ENCODE results near the gene CCL16. TPM values are rescaled to one million over a fixed set of nuclear protein-coding genes. Genes with fewer than 3 reads are reported as not detected.

CCL16 gene
- total and polyA plus RNA-seq, 2 of the 8 experiments (the other 6 are each of a cell fraction or from before 2014, with no cell fraction given) = not detected

DNA sequence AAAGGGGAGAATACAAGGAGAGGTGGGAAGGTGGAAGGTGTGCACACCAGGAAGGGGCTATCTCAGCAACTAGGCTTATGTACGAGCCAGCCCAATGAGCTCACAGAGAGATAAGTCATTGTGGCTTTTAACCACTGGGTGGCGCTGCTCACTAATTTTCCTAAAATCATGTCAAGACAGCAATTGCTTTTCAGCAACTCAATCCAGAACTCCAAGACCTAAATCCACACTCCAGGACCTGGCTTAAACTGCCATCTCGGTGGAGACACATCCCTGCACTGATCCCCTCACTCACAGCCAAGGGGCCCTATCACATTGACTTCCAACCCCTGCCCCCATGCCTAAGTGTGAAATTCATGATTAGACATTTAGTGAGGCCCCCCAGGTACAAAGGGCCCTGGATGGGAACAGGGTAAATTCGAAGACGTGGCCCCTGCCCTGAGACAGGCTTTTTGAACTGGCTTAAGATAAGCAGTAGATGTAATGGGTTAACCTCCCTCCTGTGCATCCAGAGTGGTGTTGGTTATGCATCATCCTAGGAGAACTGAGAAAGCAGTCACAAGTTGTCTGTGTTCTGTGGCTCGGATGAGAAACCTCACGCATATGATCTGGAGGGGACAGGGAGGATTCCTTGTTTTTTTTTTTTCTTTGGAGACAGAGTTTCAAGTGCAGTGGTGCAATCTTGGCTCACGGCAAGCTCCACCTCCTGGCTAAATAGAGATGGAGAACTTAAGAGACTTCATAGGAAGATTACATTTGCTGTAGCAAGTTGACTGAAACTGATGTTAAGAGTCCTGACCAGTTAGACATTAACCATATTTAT is 11.5 kb downstream of the CCL16 start (continued):
- TF ChIP-seq RNF2 (IDR thresholded peaks at IDR 0.05; ENCODE audit: borderline replicate concordance, low read depth, low read length, missing control alignments, poor library complexity, severe bottlenecking) (no peak), CHD2 (IDR thresholded peaks at IDR 0.05; ENCODE audit: low read length) (no peak), JUND (IDR thresholded peaks at IDR 0.05; ENCODE audit: low read length) (no peak), HDAC2 (IDR thresholded peaks at IDR 0.05; ENCODE audit: borderline replicate concordance in 1 of 2, low read depth in 2 of 2, low read length in 2 of 2) (no peak), HDAC6 (IDR thresholded peaks at IDR 0.05; ENCODE audit: low read depth, low read length) (no peak)
- TF ChIP-seq, protein P1, sequence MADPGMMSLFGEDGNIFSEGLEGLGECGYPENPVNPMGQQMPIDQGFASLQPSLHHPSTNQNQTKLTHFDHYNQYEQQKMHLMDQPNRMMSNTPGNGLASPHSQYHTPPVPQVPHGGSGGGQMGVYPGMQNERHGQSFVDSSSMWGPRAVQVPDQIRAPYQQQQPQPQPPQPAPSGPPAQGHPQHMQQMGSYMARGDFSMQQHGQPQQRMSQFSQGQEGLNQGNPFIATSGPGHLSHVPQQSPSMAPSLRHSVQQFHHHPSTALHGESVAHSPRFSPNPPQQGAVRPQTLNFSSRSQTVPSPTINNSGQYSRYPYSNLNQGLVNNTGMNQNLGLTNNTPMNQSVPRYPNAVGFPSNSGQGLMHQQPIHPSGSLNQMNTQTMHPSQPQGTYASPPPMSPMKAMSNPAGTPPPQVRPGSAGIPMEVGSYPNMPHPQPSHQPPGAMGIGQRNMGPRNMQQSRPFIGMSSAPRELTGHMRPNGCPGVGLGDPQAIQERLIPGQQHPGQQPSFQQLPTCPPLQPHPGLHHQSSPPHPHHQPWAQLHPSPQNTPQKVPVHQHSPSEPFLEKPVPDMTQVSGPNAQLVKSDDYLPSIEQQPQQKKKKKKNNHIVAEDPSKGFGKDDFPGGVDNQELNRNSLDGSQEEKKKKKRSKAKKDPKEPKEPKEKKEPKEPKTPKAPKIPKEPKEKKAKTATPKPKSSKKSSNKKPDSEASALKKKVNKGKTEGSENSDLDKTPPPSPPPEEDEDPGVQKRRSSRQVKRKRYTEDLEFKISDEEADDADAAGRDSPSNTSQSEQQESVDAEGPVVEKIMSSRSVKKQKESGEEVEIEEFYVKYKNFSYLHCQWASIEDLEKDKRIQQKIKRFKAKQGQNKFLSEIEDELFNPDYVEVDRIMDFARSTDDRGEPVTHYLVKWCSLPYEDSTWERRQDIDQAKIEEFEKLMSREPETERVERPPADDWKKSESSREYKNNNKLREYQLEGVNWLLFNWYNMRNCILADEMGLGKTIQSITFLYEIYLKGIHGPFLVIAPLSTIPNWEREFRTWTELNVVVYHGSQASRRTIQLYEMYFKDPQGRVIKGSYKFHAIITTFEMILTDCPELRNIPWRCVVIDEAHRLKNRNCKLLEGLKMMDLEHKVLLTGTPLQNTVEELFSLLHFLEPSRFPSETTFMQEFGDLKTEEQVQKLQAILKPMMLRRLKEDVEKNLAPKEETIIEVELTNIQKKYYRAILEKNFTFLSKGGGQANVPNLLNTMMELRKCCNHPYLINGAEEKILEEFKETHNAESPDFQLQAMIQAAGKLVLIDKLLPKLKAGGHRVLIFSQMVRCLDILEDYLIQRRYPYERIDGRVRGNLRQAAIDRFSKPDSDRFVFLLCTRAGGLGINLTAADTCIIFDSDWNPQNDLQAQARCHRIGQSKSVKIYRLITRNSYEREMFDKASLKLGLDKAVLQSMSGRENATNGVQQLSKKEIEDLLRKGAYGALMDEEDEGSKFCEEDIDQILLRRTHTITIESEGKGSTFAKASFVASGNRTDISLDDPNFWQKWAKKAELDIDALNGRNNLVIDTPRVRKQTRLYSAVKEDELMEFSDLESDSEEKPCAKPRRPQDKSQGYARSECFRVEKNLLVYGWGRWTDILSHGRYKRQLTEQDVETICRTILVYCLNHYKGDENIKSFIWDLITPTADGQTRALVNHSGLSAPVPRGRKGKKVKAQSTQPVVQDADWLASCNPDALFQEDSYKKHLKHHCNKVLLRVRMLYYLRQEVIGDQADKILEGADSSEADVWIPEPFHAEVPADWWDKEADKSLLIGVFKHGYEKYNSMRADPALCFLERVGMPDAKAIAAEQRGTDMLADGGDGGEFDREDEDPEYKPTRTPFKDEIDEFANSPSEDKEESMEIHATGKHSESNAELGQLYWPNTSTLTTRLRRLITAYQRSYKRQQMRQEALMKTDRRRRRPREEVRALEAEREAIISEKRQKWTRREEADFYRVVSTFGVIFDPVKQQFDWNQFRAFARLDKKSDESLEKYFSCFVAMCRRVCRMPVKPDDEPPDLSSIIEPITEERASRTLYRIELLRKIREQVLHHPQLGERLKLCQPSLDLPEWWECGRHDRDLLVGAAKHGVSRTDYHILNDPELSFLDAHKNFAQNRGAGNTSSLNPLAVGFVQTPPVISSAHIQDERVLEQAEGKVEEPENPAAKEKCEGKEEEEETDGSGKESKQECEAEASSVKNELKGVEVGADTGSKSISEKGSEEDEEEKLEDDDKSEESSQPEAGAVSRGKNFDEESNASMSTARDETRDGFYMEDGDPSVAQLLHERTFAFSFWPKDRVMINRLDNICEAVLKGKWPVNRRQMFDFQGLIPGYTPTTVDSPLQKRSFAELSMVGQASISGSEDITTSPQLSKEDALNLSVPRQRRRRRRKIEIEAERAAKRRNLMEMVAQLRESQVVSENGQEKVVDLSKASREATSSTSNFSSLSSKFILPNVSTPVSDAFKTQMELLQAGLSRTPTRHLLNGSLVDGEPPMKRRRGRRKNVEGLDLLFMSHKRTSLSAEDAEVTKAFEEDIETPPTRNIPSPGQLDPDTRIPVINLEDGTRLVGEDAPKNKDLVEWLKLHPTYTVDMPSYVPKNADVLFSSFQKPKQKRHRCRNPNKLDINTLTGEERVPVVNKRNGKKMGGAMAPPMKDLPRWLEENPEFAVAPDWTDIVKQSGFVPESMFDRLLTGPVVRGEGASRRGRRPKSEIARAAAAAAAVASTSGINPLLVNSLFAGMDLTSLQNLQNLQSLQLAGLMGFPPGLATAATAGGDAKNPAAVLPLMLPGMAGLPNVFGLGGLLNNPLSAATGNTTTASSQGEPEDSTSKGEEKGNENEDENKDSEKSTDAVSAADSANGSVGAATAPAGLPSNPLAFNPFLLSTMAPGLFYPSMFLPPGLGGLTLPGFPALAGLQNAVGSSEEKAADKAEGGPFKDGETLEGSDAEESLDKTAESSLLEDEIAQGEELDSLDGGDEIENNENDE (IDR thresholded peaks at IDR 0.05; ENCODE audit: insufficient replicate concordance, low read length) = no peak

All from H1 (cell line).